CD4-positive, alpha-beta T cell treated with Interleukin-4 for 1 hour (primary cell): Measurements from ENCODE around the gene ZNF276.
"Not testable (repeated sequence)": the region's sequence is repeated elsewhere in the genome, so short reads cannot be mapped to it uniquely, and the experiment has no call there.

Experiments
- DNase-seq, 2 donors: peaks; one replicate each; pipeline ENCODE4 v3.0.0-alpha.2; 2020 to 2022

Gene ZNF276

DNA sequence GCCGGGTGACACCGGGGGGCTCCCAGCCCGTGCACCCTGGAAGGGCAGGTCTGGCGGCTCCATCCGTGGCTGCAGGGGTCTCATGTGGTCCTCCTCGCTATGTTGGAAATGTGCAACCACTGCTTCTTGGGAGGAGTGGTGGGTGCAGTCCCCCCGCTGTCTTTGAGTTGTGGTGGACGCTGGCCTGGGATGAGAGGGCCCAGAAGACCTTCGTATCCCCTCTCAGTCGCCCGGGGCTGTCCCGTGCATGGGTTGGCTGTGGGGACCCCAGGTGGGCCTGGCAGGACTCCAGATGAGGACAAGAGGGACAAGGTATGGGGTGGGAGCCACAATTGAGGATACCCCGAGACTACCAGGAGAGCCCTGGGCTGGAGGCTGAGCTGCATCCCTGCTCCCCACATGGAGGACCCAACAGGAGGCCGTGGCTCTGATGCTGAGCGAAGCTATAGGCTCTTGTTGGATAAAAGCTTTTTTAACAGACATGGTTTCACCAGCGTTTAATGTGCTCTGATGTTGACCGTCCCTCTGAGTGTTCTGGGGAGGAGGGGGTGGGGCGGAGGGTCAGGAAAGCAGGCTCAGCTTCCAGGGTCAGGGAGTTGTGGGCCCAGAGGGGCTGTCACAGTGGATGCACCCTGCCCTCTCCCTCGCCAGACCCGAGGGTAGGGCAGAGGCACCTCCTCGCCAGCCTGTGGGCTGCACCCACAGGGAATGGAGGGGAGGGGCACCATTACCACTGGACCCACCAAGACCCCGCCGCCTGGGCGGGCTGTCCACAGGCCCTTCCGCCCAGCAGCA is 25.3 kb upstream of the ZNF276 start:
- no peak for DNase-seq

GRCh38 chr16:89696670-89697128 is 24.6 kb upstream of the ZNF276 start:
- DNase-seq, result peak; percentile 53 to 56

- no peak for DNase-seq
Measured at GRCh38 chr16:89697161-89697615, 24.1 kb upstream of the ZNF276 start.

DNA sequence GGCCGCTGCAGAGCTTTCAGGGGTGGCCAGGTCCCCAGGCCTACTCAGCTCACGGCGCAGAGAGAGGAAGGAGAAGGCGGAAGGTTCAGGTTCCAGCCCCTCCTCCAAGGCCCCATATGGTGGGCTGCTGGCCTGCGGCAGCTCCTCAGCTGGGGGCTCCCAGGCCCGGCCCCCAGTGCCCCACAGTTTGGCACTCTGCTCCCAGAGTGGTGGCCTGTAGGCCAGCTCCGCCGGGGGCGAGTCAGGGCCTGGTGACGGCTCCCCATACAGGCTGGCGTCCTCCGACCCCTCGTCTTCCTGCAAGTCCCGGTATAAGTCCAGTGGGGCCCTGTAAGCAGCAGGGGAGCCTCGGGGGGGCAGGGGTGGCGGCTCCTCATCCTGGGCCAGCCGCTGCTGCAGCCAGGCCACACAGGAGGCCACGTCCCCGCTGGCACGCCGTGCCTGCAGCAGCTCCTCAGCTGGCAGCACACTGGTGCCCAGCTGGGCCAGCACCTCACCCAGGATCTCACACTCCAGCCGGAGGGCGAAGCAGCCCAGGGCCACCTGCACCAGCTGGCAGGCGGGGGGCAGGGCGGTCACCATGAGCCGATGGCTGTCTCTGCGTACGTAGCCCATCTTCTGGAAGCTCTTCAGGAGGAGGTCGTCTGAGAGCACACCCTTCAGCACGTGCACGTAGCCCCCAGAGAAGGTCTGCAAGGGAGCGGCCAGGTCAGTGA is 23.6 kb upstream of the ZNF276 start:
- no peak for DNase-seq

DNA sequence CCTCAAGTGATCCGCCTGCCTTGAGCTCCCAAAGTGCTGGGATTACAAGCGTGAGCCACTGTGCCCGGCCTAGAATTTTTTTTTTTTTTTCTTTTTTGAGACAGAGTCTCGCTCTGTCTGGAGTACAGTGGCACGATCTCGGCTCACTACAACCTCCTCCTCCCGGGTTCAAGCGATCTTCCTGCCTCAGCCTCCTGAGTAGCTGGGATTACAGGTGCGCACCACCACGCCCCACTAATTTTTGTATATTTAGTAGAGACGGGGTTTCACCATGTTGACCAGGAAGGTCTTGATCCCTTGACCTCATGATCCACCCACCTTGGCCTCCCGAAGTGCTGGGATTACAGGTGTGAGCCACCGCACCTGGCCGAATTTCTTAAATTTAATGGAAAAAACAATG is 22.6 kb upstream of the ZNF276 start:
- not testable (repeated sequence) for DNase-seq

DNA sequence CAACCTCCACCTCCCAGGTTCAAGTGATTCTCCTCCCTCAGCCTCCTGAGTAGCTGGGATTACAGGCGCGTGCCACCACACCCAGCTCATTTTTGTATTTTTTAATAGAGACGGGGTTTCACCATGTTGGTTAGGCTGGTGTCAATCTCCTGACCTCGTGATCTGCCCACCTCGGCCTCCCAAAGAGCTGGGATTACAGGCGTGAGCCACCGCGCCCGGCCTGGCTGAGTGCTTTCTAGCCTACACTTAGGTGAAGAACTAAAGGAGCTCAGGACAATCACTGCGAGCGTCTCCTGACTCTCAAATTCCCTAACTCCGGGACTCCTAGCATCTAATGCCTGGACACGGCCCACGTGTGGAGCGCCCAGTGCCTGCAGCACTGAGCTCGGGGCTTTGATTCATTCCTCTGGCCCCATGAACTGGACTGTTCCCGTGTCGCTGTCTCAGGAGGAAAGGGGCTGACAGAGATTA is 21.7 kb upstream of the ZNF276 start:
- DNase-seq, result not testable (repeated sequence)

- DNase-seq, result peak; percentile 95 to 97
Measured at GRCh38 chr16:89700100-89700648, 21.2 kb upstream of the ZNF276 start.

- peak; percentile 59 for DNase-seq
Measured at GRCh38 chr16:89700649-89701424, 20.5 kb upstream of the ZNF276 start.

- DNase-seq, result peak; percentile 97 to 98
Measured at GRCh38 chr16:89701425-89702406, 19.6 kb upstream of the ZNF276 start, which contains the start of gene SPATA2L. Gene SPATA2L, minus strand, starts transcription at chr16:89701705. Its CDS starts 473 bp downstream, at chr16:89701232.

GRCh38 chr16:89704281-89704680 is 17.1 kb upstream of the ZNF276 start:
- DNase-seq, result no peak

DNA sequence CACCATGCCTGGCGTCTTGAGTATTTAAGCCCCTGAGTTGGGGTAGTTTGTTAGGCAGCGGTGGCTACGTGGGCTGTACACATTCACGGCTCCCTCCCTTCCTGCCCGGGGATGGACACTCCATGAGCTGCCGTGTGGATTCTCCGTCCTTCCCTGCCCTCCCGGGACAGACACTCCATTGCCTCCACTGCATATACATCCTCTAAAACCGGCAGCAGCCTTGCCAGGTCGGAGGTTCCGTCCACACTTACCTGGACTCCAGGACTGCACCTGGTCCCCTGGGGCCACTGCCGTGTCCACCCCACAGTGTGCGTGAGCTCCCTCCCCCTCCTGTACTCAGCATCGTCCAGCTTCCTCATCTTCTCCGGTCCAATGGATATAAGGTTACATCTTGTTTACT is 16.3 kb upstream of the ZNF276 start:
- no peak for DNase-seq

GRCh38 chr16:89706518-89707260 is 14.6 kb upstream of the ZNF276 start:
- DNase-seq, result no peak

- no peak for DNase-seq
Measured at GRCh38 chr16:89707695-89708094, 13.6 kb upstream of the ZNF276 start.

GRCh38 chr16:89708481-89708931 is 12.8 kb upstream of the ZNF276 start:
- DNase-seq, result no peak

- DNase-seq, result no peak
Measured at GRCh38 chr16:89709166-89709565, 12.2 kb upstream of the ZNF276 start.

GRCh38 chr16:89709716-89710432 is 11.5 kb upstream of the ZNF276 start:
- no peak for DNase-seq

GRCh38 chr16:89710709-89711564 is 10.4 kb upstream of the ZNF276 start:
- DNase-seq, result no peak

- DNase-seq, result peak; percentile 67 to 76
Measured at GRCh38 chr16:89711601-89712273, 9.6 kb upstream of the ZNF276 start.
